G401.6 (cell line): ENCODE data around the gene PTPRCAP.

Source experiments
- FAIRE-seq: peaks from 2 replicates; lab custom pipeline; 2012; peaks lifted over from hg19 to GRCh38; lab: Jason Lieb, UNC

PTPRCAP gene

DNA sequence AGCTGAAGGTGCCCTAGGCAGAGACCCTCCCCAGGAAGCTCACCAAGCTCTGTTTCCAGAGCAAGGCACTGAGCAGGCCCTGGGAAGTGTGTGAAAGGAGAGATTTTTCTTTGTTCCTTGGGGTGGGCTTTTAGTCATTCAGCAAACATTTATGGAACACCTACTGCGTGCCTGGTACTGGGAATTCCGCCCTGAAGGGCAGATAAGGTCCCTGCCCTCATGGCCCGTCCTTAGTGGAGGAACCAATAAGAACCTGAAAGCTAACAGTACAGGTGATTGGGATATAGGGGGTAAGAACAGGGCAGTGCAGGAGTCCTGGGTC is 27.7 kb upstream of the PTPRCAP start:
- FAIRE-seq: no peak

- FAIRE-seq: no peak
These were observed 27.1 kb upstream of the PTPRCAP start for GRCh38 chr11:67464411-67465188.

DNA sequence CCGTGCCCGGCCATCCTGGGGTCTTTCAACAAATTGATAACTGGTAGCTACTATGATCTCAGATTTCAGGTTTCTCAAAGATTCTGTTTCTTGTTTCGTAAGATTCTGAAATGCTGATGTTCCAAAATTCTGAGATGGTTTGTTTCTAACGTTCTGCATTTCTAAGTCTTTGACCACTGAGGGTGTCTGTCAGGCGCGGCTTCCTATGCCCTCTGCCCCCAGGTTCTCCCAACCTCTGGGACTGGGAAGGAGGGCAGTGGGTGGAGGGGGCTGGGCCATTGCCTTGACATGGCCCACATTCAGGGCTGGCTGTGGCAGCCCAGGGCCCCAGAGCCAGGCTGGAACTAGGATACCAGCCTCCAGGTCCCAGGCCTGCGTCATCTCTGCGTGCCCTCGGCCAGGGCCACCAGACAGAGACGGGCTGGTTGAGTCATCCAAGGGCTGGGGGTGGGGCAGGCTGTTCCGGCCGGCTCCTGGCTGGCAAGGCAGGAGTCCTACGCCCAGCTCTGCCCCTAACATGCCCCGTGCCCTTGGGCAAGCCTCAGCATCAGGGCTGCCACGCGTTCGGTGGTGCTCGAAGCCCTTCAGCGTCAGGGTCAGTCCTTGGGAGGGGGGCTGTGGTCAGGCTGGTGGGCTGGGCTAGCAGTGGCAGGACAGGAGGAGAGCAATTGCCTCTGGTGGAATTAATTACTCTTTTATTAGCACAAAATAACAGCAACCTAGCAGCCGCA is 26.4 kb upstream of the PTPRCAP start:
- no peak for FAIRE-seq

GRCh38 chr11:67463186-67463585 is 25.7 kb upstream of the PTPRCAP start:
- FAIRE-seq: no peak

DNA sequence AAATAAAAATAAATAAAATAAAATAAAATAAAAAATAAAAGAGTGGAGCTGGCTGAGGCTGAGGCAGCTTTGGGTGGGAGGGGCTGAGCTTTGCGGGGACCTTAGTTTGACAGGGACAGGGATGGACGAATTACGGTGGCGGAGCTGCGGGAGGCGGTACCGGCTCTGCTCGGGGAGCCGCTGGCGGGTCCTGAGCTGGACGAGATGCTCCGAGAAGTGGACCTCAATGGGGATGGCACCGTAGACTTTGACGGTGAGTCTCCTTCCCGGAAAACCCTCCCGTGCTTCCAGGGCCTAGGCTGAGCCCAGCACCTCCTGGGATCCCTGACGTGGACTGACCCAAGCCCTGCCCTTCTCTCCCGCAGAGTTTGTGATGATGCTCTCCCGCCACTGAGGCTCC is 20.8 kb upstream of the PTPRCAP start:
- FAIRE-seq: no peak

DNA sequence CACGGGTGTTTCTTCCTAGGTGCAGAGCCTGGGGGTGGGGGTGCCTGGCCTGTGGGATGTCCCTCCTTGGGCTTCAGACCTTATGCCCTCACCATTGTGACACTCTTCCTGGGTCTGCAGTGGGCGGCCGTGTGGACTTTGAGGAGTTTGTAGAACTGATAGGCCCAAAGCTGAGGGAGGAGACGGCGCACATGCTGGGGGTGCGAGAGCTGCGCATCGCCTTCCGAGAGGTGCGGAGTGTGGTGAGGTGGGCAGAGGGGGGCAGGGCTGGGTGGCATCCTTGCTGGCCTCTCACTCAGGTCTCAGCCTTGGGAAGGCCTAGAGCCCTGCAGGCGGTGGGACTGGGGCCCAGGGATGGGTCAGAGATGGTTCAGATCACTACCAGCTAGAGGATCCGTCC is 20.0 kb upstream of the PTPRCAP start:
- no peak for FAIRE-seq

DNA sequence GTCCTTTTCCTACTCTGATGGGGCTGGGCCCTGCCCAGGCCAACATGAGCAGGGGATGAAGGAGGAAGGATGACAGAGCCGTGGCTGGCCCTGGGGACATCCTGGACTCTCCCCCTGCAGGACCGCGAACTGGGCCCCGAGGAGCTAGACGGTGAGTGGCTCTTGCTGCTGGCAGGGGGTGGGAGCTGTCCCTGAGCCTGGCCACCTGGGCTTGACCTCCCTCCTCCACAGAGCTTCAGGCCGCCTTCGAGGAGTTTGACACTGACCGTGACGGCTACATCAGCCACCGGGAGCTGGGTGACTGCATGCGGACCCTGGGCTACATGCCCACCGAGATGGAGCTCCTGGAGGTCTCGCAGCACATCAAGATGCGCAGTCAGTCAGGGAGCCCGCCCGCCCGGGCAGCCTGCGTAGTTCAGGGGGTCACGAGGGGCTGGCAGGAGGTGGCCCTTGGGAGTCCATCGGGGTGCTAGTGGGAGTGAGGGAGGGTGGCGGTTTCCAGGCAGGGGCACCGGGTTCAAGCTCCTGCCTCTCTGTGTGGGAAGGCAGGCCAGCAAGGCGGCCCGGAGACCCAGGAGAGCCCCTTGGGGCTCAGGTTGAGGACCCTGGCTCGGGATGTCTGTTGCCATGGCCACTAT is 18.7 kb upstream of the PTPRCAP start:
- FAIRE-seq: no peak

GRCh38 chr11:67455054-67455453 is 17.6 kb upstream of the PTPRCAP start, which contains the start of gene CABP4:
Gene CABP4 (plus strand): TSS chr11:67455354. CDS start chr11:67455424, 70 bp downstream.
- FAIRE-seq: no peak

GRCh38 chr11:67453816-67454732 is 16.6 kb upstream of the PTPRCAP start:
- FAIRE-seq: no peak

GRCh38 chr11:67452141-67452952 is 14.9 kb upstream of the PTPRCAP start, which contains the start of gene GPR152:
Gene GPR152 (minus strand): TSS chr11:67452729. CDS start chr11:67452724, 5 bp downstream.
- FAIRE-seq: no peak

- FAIRE-seq: no peak
These were observed 14.1 kb upstream of the PTPRCAP start for GRCh38 chr11:67451658-67451976.

DNA sequence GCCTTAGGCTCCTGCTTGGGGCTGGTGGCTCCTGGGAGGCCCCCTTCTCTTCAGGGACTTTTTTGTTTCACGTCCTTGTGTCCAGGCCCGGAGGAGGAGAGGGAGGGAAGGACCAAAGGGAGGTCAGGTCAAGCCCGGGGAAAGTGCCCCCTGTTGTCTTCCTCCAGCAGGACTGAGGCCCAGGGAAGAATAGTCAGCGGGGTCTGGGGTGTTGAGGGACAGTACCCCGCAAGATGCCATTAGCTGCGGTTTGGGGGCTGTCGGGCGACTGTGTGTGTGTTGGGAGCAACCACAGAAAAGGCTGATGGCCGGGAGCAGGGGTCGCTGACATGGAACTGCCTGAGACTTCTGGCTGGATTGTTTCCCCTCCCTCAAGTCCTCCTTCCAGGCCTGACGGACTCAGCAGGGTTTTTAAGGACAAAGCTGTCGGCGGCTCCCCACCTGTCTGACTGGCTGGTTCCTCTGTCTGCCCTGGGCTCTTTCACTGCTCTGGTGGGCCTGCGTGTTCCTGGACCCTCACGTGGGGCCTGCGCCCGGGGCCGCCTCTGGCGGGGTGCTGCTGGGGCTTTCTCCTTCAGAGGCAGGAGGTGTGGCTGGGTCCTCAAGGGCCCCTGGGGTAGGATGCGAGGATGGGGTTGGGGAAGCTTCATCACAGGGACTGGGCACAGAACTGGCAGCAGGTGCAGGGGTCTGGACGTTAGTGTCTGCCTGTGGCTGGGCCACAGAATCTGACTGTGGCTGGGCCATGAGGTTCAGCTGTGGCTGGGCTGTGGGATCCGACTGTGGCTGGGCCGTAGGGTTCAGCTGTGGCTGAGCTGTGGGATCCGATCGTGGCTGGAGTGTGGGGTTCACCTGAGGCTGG is 13.5 kb upstream of the PTPRCAP start:
- FAIRE-seq: no peak

GRCh38 chr11:67449116-67449844 is 11.8 kb upstream of the PTPRCAP start:
- no peak for FAIRE-seq

DNA sequence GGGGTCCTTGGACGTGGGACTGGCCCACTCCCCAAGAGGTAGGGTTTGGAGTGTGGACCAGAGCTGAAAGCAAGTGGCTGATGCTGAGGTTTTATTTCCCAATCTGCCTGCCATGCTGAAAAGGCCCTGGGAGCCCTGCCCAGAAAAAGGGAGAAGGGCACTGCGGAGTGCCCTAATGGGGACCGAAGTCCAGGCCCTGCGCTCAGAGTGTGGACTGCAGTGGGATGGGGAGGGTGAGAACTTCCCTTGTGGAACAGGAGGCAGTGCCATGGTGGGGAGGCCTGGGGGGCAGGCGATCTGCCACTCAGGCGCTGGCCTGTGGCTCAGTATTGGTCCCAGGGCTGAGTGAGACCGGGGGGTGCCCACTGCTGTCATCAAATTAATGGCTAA is 10.7 kb upstream of the PTPRCAP start:
- no peak for FAIRE-seq

DNA sequence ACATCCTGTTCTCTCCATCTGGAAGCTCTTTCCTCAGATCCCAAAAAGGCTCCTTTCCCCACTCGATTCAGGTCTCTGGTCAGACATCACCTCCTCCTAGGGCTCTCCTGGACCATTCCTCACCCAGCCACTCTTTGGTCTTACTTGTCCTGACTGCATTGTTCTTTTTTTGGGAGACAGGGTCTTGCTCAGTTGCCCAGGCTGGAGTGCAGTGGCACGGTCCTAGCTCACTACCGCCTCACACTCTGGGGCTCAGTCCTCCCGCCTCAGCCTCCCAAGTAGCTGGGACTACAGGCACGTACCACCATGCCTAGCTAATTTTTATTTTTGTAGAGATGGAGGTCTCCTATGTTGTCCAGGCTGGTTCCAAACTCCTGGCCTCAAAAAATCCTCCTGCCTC is 8.0 kb upstream of the PTPRCAP start:
- FAIRE-seq: no peak

GRCh38 chr11:67442504-67443404 is 5.3 kb upstream of the PTPRCAP start:
- FAIRE-seq: no peak

DNA sequence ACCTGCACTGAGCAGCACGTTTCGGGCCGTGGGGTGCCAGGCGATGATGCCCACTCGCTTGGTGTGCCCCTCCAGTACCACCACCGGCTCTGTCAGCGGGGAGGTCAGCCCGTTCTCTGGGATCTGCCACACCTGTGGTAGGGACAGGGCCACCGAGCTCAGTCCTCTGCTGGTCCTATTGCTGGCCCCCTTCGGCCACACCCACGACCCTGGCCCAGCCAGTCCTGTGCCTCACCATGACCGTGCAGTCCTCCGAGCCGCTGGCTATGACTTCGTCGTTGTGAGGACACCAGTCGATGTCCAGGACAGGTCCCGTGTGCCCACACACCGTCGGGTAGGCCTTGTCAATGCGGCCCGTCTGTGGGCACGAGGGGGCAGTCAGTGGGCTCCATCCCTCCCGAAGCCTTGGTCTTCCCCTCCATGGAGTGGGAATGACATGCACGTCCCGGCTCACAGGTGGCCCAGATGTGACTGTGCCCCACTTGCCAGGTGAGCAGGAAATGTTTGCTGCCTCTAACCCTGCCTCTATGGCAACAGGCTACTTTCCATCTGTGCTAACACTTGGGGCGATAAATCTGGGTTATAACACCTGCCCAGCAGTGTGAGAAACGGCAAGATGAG is 4.4 kb upstream of the PTPRCAP start:
- no peak for FAIRE-seq

- FAIRE-seq: no peak
These were observed 3.6 kb upstream of the PTPRCAP start for GRCh38 chr11:67441098-67441563.
